ENCODE data around the gene GLIS2.

DNA sequence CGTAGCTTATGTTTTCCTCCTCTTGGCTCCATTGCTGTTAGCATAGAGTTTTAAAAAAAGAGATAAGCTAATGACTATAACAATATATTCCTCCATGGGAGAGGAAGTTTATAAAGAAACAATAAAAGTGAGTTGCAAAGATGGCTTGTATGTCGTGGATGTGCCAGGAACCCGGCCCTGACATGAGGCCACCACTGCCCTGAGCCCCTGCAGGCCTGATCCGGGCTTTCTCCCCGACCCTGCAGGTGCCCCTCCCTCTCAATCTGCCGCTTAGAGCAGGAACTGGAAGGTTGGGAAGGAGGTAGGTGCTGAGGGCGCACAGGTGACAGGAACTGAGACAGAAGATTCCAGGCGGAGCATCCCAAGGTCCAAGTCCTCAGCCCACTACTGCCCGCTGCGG, 23.6 kb downstream of the GLIS2 start:
- TF ChIP-seq CTCF (IDR thresholded peaks at IDR 0.05; ENCODE audit: insufficient read depth, low read length) (no peak), REST (IDR thresholded peaks at IDR 0.05; ENCODE audit: insufficient replicate concordance, low read depth) (no peak), POLR2AphosphoS5 (IDR thresholded peaks at IDR 0.05; ENCODE audit: low read depth) (no peak), SPI1 (IDR thresholded peaks at IDR 0.05; ENCODE audit: borderline replicate concordance, low read depth) (no peak)

All from HL-60 (cell line).